ENCODE results near the gene TTLL4.

- no peak for TF ChIP-seq EP300 (IDR thresholded peaks at IDR 0.05; ENCODE audit: borderline replicate concordance)
- no peak for TF ChIP-seq MAX (IDR thresholded peaks at IDR 0.05)
- TF ChIP-seq TAF1 (IDR thresholded peaks at IDR 0.05; ENCODE audit: low read depth): no peak
- no peak for TF ChIP-seq RAD21 (IDR thresholded peaks at IDR 0.05; ENCODE audit: low read depth)
- TF ChIP-seq FOXM1 (IDR thresholded peaks at IDR 0.05; ENCODE audit: borderline replicate concordance, low read depth): no peak
- no peak for TF ChIP-seq REST (IDR thresholded peaks at IDR 0.05; ENCODE audit: low read depth)
- TF ChIP-seq TEAD4 (IDR thresholded peaks at IDR 0.05): no peak
- TF ChIP-seq YY1 (IDR thresholded peaks at IDR 0.05; ENCODE audit: low read depth): no peak
- no peak for TF ChIP-seq CREB1 (IDR thresholded peaks at IDR 0.05; ENCODE audit: low read depth)
- TF ChIP-seq NFIC (IDR thresholded peaks at IDR 0.05): no peak
Observed at GRCh38 chr2:218722419-218722818, 11.8 kb downstream of the TTLL4 start.
